ENCODE measurements around the gene PARL. TPM values are rescaled to one million over a fixed set of nuclear protein-coding genes. Genes with fewer than 3 reads are reported as not detected.

The PARL gene
- total and polyA plus RNA-seq, 9 of the 15 experiments (the other 6 are each of a cell fraction or from before 2014, with no cell fraction given), result 39.5 to 82.4 (median 57.4) TPM

DNA sequence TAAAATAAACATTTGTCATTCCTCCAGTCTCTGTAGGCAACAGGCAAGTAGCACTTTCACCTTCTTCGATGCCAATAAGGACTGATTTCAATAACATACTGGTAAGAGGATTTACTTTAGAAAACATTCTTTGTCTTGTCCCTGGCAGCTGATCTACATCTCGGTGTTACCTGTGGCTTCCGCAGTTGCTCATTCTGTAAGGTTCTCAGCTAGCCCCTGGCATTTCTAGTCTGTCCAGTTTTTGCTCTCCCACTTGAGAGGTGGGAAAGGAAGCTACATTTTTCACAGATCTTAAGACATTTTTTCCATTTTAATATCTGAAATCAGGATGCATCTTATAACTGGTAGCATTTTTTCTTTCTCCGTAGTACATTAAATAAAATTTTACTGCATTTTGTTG, 39.6 kb downstream of the PARL start (continued):
- TF ChIP-seq RBBP5 (IDR thresholded peaks at IDR 0.05; ENCODE audit: borderline replicate concordance, insufficient read depth, low read length, poor library complexity, severe bottlenecking), result no peak

- Histone ChIP-seq H3K4me2 (ENCODE audit: insufficient read depth, low read length) (no peak overlapping the region), H3K27me3 (ENCODE audit: control insufficient read depth in 2 of 2, insufficient read depth in 2 of 2, low read length in 2 of 2) (no peaks in the 10 kb centered on the region), H3K9me3 (replicated peaks; ENCODE audit: control insufficient read depth, insufficient read depth, low read depth, low read length) (no peaks in the 10 kb centered on the region), H3K79me2 (ENCODE audit: control insufficient read depth, insufficient read depth, low read length) (0 out of 3 replicates have a peak, but pooled peaks cover 2% of the 10 kb centered on the region), H3K4me1 (replicated peaks in 1 of 2; ENCODE audit: control insufficient read depth in 2 of 2, insufficient read depth in 2 of 2, low read length in 2 of 2) (no peaks in the 10 kb centered on the region), H3K36me3 (ENCODE audit: control insufficient read depth, insufficient read depth, low read length) (peaks cover 69% of the 10 kb centered on the region), H3K4me3 (no peak overlapping the region), H2AFZ (ENCODE audit: low read depth, low read length) (no peak overlapping the region), H4K20me1 (replicated peaks; ENCODE audit: control insufficient read depth, insufficient read depth, low read length) (no peaks in the 10 kb centered on the region), H3K9ac (ENCODE audit: insufficient read depth in 1 of 2, low read depth in 2 of 2, low read length in 2 of 2) (no peak overlapping the region), H3K9me1 (ENCODE audit: control insufficient read depth, insufficient read depth, low read length) (no peaks in the 10 kb centered on the region), H3K27ac (ENCODE audit: extremely low read depth, low read depth, low read length) (no peak overlapping the region)
- intact Hi-C loops (cut with micrococcal nuclease) (no loop called here), in situ Hi-C loops (cut with MboI) (no loop called here)
- no TSS peak for BruUV-seq (replicated peaks)
- DNase-seq (ENCODE audit: extremely low read depth in 1 of 4, low spot score in 3 of 4) (no peak), FAIRE-seq (no peak), ATAC-seq (no peak)
- ChIA-PET POLR2A (interaction anchor here (1.7 to 2.4 kb wide), 2 partner anchors 14 to 18 kb away, joined by 4 to 8 read pairs; partner anchors contain the start of gene MAP6D1), CTCF (ENCODE audit: low intra/inter-chr PET ratio) (no interaction called here)
- TF ChIP-seq, protein P1, sequence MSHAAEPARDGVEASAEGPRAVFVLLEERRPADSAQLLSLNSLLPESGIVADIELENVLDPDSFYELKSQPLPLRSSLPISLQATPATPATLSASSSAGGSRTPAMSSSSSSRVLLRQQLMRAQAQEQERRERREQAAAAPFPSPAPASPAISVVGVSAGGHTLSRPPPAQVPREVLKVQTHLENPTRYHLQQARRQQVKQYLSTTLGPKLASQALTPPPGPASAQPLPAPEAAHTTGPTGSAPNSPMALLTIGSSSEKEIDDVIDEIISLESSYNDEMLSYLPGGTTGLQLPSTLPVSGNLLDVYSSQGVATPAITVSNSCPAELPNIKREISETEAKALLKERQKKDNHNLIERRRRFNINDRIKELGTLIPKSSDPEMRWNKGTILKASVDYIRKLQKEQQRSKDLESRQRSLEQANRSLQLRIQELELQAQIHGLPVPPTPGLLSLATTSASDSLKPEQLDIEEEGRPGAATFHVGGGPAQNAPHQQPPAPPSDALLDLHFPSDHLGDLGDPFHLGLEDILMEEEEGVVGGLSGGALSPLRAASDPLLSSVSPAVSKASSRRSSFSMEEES (CRISPR knock-in tag; IDR thresholded peaks at IDR 0.05), result peak; percentile 42
- no peak for TF ChIP-seq PML (IDR thresholded peaks at IDR 0.05; ENCODE audit: low read length)
- TF ChIP-seq ZFP1 (CRISPR knock-in tag; IDR thresholded peaks at IDR 0.05), result no peak
- no peak for TF ChIP-seq STAG1 (CRISPR knock-in tag; IDR thresholded peaks at IDR 0.05; ENCODE audit: borderline replicate concordance)
- TF ChIP-seq ZNF444 (CRISPR knock-in tag; IDR thresholded peaks at IDR 0.05), result no peak
- no peak for TF ChIP-seq HDAC3 (IDR thresholded peaks at IDR 0.05; ENCODE audit: borderline replicate concordance, partially characterized antibody)
- TF ChIP-seq, protein P2, sequence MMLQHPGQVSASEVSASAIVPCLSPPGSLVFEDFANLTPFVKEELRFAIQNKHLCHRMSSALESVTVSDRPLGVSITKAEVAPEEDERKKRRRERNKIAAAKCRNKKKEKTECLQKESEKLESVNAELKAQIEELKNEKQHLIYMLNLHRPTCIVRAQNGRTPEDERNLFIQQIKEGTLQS (IDR thresholded peaks at IDR 0.05), result peak; percentile 21; the same call in 1 of the 2 replicates
- TF ChIP-seq, protein P2 (CRISPR knock-in tag; conservative IDR thresholded peaks at IDR 0.05), result no peak
- TF ChIP-seq SRSF1 (IDR thresholded peaks at IDR 0.05; ENCODE audit: low read depth, low read length), result no peak
- TF ChIP-seq, protein P3, sequence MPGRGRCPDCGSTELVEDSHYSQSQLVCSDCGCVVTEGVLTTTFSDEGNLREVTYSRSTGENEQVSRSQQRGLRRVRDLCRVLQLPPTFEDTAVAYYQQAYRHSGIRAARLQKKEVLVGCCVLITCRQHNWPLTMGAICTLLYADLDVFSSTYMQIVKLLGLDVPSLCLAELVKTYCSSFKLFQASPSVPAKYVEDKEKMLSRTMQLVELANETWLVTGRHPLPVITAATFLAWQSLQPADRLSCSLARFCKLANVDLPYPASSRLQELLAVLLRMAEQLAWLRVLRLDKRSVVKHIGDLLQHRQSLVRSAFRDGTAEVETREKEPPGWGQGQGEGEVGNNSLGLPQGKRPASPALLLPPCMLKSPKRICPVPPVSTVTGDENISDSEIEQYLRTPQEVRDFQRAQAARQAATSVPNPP (IDR thresholded peaks at IDR 0.05; ENCODE audit: borderline replicate concordance, insufficient read depth, insufficient read length), result no peak
- no peak for TF ChIP-seq ZSCAN29 (IDR thresholded peaks at IDR 0.05)
- no peak for TF ChIP-seq ZC3H8 (IDR thresholded peaks at IDR 0.05)
- 100% methylated on average over 2 of the region's 2 CpGs for WGBS (ENCODE audit: insufficient coverage, low coverage, missing lambda C conversion rate)
Observed at GRCh38 chr3:183844606-183845005, 40.1 kb downstream of the PARL start.
